Activated CD8-positive, alpha-beta T cell treated with anti-CD3 and anti-CD28 coated beads for 36 hours (primary cell): Measurements from ENCODE around the gene UNK. TPM values are rescaled to one million over a fixed set of nuclear protein-coding genes. Genes with fewer than 3 reads are reported as not detected.
"Not testable (repeated sequence)": the region's sequence is repeated elsewhere in the genome, so short reads cannot be mapped to it uniquely, and the experiment has no call there.

Experiments used
- ATAC-seq: fragments of 200-7000 bp; cut with Tn5 transposase; one replicate; pipeline ENCODE4 v1.10.0; 2021; ENCODE audit warnings: mild to moderate bottlenecking, moderate library complexity
- CTCF ChIA-PET: fragments of 350-600 bp; sonication (Branson Sonifier 250); formaldehyde crosslinking; loops from one replicate; lab custom pipeline; 2021; ENCODE audit warnings: antibody characterized with exemption; lab: Charles Lee
- POLR2A ChIA-PET: fragments of 350-600 bp; sonication (Branson Sonifier 250); formaldehyde crosslinking; loops from one replicate; lab custom pipeline; 2021; ENCODE audit warnings: antibody characterized with exemption; lab: Charles Lee
- DNase-seq: peaks from one replicate; pipeline ENCODE4 v3.0.0-alpha.2; 2020
- H3K27ac Mint-ChIP-seq: one replicate; pipeline ENCODE4 v1.8.0; 2021; ENCODE audit warnings: mild to moderate bottlenecking, mixed read lengths
- H3K27me3 Mint-ChIP-seq: one replicate; pipeline ENCODE4 v1.8.0; 2021; ENCODE audit warnings: mixed read lengths
- H3K36me3 Mint-ChIP-seq: one replicate; pipeline ENCODE4 v1.8.0; 2021; ENCODE audit warnings: low read depth, mixed read lengths
- H3K4me1 Mint-ChIP-seq: one replicate; pipeline ENCODE4 v1.8.0; 2021; ENCODE audit warnings: low read depth, mixed read lengths
- H3K4me3 Mint-ChIP-seq: one replicate; pipeline ENCODE4 v1.8.0; 2021; ENCODE audit warnings: mild to moderate bottlenecking, moderate library complexity, mixed read lengths
- H3K9me3 Mint-ChIP-seq: one replicate; pipeline ENCODE4 v1.8.0; 2021; ENCODE audit warnings: mixed read lengths
- intact Hi-C: fragments of 100-400 bp; cut with micrococcal nuclease; formaldehyde crosslinking; loops from one replicate; pipeline ENCODE4 v1.10.0; 2022
- total RNA-seq, 2 experiments: library from RNA; stranded (reverse); gene quantifications; one replicate each; pipeline ENCODE4 v1.2.3, GENCODE V29; 2021
- TF ChIP-seq, protein P1 (sequence below): fragments of 200-600 bp; IDR thresholded peaks from one replicate; pipeline ENCODE4 v1.8.0; 2022; ENCODE audit warnings: antibody characterized with exemption, mild to moderate bottlenecking

UNK gene
- total RNA-seq, 2 experiments from 2014 or later = 26.4 to 26.6 TPM

DNA sequence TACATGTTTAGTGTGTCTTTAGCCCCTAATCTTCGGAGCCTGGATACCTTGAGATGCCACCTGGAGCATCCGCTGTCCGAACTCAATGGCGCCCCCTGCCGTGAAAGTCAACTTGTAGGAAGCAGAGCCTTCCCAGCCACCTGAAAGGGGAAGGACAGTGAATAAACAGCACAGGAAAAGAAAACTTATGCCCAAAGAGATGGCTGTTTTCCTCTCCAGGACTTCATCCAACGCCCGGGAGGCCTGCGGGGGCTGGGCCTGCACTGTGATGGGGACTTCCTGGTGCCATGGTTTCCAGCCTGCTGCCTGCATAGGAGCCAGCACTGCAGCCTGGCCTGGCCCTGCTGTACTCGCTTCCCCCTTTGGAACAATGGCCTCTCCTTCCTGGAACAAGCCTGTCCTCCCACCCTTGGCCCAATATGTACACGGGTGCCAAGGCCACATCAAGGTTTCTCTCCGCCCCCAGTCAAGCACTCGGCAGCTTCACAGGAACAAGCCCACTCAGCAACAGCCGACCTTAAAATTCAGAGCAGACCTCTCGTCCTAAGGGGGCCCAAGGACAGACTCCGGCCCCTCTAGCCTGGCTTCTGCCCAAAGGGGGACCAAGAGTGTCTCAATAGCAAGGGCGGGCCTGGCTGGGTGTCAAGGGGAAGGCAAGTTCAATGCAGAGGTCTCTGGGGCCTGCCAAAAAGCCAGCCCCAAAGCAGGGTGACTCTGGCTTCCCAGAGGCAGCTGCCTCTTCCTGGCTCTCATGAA is 64.1 kb downstream of the UNK start:
- ChIA-PET POLR2A (interaction anchor here (1.0 to 2.1 kb wide), 3 partner anchors 22 to 73 kb away, joined by 3 to 5 read pairs (median 3); no protein-coding TSS in a partner anchor), CTCF (interaction anchor here (0.6 to 8.5 kb wide), 22 partner anchors 8 to 154 kb away, joined by 3 to 105 read pairs (median 5); partner anchors contain the start of genes GALK1 and UNK)
- no peaks in the 10 kb centered on the region for H3K27me3 Mint-ChIP-seq
- H3K36me3 Mint-ChIP-seq = peaks cover 13% of the 10 kb centered on the region
- H3K9me3 Mint-ChIP-seq = no peaks in the 10 kb centered on the region
- TF ChIP-seq, protein P1, sequence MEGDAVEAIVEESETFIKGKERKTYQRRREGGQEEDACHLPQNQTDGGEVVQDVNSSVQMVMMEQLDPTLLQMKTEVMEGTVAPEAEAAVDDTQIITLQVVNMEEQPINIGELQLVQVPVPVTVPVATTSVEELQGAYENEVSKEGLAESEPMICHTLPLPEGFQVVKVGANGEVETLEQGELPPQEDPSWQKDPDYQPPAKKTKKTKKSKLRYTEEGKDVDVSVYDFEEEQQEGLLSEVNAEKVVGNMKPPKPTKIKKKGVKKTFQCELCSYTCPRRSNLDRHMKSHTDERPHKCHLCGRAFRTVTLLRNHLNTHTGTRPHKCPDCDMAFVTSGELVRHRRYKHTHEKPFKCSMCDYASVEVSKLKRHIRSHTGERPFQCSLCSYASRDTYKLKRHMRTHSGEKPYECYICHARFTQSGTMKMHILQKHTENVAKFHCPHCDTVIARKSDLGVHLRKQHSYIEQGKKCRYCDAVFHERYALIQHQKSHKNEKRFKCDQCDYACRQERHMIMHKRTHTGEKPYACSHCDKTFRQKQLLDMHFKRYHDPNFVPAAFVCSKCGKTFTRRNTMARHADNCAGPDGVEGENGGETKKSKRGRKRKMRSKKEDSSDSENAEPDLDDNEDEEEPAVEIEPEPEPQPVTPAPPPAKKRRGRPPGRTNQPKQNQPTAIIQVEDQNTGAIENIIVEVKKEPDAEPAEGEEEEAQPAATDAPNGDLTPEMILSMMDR = peak; percentile 86
- ATAC-seq (no peak), DNase-seq (peak; percentile 93)
- H3K4me1 Mint-ChIP-seq = peaks cover 28% of the 10 kb centered on the region
- peak overlapping the region; percentile 62 for H3K27ac Mint-ChIP-seq
- intact Hi-C loops = no loop called here
- no peak overlapping the region for H3K4me3 Mint-ChIP-seq

DNA sequence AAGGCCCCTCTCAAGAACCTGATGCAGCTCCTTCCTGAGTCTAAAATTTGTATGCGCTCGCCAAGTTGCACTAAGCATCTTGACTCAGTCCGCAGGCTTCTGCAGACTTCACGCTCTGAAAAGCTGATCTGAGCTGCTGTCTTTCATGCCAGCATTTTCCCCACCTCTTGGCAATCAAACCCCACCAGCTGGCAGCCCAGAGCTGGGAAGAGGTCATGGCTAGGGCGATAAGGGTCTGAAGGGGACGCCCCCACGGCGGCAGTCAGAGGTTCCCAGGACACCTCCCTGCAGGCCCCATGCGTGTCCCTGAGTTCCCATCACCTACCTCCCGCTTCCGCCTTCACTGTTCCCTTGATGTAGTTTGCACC is 64.7 kb downstream of the UNK start:
- Mint-ChIP-seq H3K4me1 (peaks cover 30% of the 10 kb centered on the region), H3K4me3 (no peak overlapping the region), H3K27me3 (no peaks in the 10 kb centered on the region), H3K9me3 (no peaks in the 10 kb centered on the region), H3K27ac (no peak overlapping the region), H3K36me3 (peaks cover 12% of the 10 kb centered on the region)
- TF ChIP-seq, protein P1 = no peak
- intact Hi-C loops = no loop called here
- ChIA-PET CTCF (interaction anchor here (0.5 to 8.5 kb wide), 8 partner anchors 8 to 1098 kb away, joined by 3 to 105 read pairs (median 5); no protein-coding TSS in a partner anchor), POLR2A (interaction anchor here (1.0 to 1.4 kb wide), 2 partner anchors 22 to 73 kb away, joined by 3 read pairs; no protein-coding TSS in a partner anchor)
- no peak for ATAC-seq
- no peak for DNase-seq

DNA sequence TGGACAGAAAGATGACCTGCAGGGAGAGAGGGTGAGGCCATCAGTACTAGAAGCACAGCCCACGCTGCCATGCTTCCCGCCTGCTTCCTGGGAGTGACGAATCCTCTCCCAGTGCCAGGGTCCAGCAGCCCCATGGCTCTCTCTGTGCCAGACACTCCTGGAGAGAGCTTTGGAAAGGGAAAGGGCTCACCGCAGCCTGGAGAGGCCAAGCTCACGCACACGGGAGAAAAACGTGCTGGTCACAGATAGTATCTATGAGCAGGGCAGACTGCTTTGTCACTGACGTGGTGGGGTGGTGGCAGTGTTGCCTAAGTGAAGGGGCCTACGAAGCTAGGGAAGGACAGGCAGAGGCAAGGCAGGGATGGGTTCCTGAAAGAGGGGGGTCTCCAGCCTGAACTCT is 65.1 kb downstream of the UNK start:
- CTCF ChIA-PET = interaction anchor here (0.5 to 8.5 kb wide), 7 partner anchors 9 to 1098 kb away, joined by 3 to 105 read pairs (median 5); no protein-coding TSS in a partner anchor
- Mint-ChIP-seq H3K27me3 (no peaks in the 10 kb centered on the region), H3K9me3 (no peaks in the 10 kb centered on the region), H3K27ac (no peak overlapping the region), H3K4me3 (no peak overlapping the region), H3K36me3 (peaks cover 12% of the 10 kb centered on the region), H3K4me1 (peaks cover 33% of the 10 kb centered on the region)
- intact Hi-C loops = no loop called here
- POLR2A ChIA-PET = interaction anchor here (0.7 to 1.0 kb wide), 3 partner anchors 23 to 66 kb away, joined by 3 to 4 read pairs (median 3); no protein-coding TSS in a partner anchor
- no peak for DNase-seq
- TF ChIP-seq, protein P1 = no peak
- ATAC-seq = no peak

DNA sequence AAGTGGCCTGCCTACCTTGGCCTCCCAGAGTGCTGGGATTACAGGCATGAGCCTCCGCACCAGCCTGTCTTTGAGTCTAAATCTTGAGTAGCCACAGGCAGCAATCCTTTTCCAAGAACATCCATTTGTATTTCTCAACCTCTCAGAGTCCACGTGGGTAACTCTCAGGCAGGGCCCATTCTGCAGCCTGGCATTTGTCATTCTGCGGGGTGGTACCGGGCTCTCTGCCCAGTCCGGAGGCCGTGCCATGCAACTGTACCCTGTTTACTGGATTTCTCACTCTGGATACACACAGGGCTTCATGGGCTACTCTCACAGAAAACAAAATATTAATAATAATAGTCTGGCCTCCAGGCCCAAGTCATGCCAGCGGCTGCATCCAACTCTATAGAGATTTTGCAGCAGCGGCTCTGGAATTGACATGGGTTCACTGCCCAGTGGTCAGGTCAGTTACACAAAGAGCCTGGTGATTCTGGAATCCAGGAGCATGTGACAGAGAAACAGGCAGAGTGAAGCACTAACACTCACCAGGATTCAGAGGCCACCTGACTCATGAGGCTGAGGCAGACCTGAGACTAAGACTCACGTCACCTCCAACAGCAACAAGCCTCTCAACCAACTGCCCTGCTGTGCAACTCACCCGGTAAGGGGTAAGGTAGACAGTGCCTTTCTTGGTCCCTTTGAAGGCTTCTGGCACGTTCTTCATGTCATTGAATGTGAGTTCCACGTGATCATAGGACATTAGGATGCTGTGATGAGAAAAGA is 66.5 kb downstream of the UNK start:
- H3K27ac Mint-ChIP-seq = no peak overlapping the region
- DNase-seq = no peak
- H3K9me3 Mint-ChIP-seq = no peaks in the 10 kb centered on the region
- TF ChIP-seq, protein P1 = no peak
- H3K27me3 Mint-ChIP-seq = no peaks in the 10 kb centered on the region
- POLR2A ChIA-PET = interaction anchor here (0.8 to 0.9 kb wide), 2 partner anchors 8 to 76 kb away, joined by 3 read pairs; no protein-coding TSS in a partner anchor
- H3K4me1 Mint-ChIP-seq = peaks cover 23% of the 10 kb centered on the region
- intact Hi-C loops = no loop called here
- no peak for ATAC-seq
- CTCF ChIA-PET = interaction anchor here (1.0 to 8.5 kb wide), 3 partner anchors 10 to 68 kb away, joined by 4 to 105 read pairs (median 5); no protein-coding TSS in a partner anchor
- H3K4me3 Mint-ChIP-seq = no peak overlapping the region
- H3K36me3 Mint-ChIP-seq = peaks cover 10% of the 10 kb centered on the region

DNA sequence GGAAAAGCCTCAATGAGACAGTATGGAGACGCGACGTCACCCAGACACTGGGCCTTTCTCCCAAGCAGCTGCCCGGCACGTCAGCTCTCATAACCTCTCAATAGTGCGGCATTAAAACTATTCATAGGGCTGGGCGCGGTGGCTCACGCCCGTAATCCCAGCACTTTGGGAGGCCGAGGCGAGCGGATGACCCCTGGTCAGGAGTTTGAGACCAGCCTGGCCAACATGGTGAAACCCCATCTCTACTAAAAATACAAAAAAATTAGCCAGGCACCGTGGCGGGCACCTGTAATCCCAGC is 67.0 kb downstream of the UNK start:
- POLR2A ChIA-PET = interaction anchor here (0.8 to 0.9 kb wide), 2 partner anchors 8 to 76 kb away, joined by 3 read pairs; no protein-coding TSS in a partner anchor
- H3K4me3 Mint-ChIP-seq, ATAC-seq, H3K9me3 Mint-ChIP-seq, H3K27me3 Mint-ChIP-seq, H3K27ac Mint-ChIP-seq, DNase-seq, H3K36me3 Mint-ChIP-seq, intact Hi-C loops: not testable (repeated sequence)
- CTCF ChIA-PET = interaction anchor here (1.0 kb wide), 1 partner anchor 9 kb away, joined by 4 read pairs; no protein-coding TSS in a partner anchor
- H3K4me1 Mint-ChIP-seq = peaks cover 28% of the 10 kb centered on the region
